ENCODE measurements around the gene GOLGA5. TPM values are rescaled to one million over a fixed set of nuclear protein-coding genes. Genes with fewer than 3 reads are reported as not detected.
A peak's percentile ranks its signal among the peaks of the same experiment; 100 is the strongest.
"Not testable (repeated sequence)": the region's sequence is repeated elsewhere in the genome, so short reads cannot be mapped to it uniquely, and the experiment has no call there.

GOLGA5 gene
- total RNA-seq, 1 donor from 2014 or later = 51.9 TPM

- TF ChIP-seq, protein P1, sequence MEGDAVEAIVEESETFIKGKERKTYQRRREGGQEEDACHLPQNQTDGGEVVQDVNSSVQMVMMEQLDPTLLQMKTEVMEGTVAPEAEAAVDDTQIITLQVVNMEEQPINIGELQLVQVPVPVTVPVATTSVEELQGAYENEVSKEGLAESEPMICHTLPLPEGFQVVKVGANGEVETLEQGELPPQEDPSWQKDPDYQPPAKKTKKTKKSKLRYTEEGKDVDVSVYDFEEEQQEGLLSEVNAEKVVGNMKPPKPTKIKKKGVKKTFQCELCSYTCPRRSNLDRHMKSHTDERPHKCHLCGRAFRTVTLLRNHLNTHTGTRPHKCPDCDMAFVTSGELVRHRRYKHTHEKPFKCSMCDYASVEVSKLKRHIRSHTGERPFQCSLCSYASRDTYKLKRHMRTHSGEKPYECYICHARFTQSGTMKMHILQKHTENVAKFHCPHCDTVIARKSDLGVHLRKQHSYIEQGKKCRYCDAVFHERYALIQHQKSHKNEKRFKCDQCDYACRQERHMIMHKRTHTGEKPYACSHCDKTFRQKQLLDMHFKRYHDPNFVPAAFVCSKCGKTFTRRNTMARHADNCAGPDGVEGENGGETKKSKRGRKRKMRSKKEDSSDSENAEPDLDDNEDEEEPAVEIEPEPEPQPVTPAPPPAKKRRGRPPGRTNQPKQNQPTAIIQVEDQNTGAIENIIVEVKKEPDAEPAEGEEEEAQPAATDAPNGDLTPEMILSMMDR (IDR thresholded peaks at IDR 0.05) = no peak
- H3K27ac Mint-ChIP-seq (ENCODE audit: unreplicated experiment) = peak overlapping the region; percentile 11
- H3K9me3 Mint-ChIP-seq (ENCODE audit: low read depth) = peaks cover 16% of the 10 kb centered on the region
- H3K27me3 Mint-ChIP-seq (ENCODE audit: low read depth) = peaks cover 20% of the 10 kb centered on the region
- no peak for DNase-seq (ENCODE audit: low spot score)
- H3K36me3 Mint-ChIP-seq (ENCODE audit: low read depth) = peaks cover 6% of the 10 kb centered on the region
- H3K4me1 Mint-ChIP-seq (ENCODE audit: low read depth) = no peaks in the 10 kb centered on the region
- H3K4me3 Mint-ChIP-seq (ENCODE audit: unreplicated experiment) = no peak overlapping the region
These were observed 56.4 kb downstream of the GOLGA5 start for GRCh38 chr14:92850492-92850891.

DNA sequence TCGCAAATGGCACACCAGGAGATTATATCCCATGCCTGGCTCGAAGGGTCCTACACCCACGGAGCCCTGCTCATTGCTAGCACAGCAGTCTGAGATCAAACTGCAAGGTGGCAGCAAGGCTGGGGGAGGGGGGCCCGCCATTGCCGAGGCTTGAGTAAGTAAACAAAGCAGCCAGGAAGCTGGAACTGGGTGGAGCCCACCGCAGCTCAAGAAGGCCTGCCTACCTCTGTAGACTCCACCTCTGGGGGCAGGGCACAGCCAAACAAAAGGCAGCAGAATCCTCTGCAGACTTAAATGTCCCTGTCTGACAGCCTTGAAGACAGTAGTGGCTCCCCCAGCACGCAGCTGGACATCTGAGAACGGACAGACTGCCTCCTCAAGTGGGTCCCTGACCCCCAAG lies 59.0 kb downstream of the GOLGA5 start:
- H3K4me1 Mint-ChIP-seq (ENCODE audit: low read depth); DNase-seq (ENCODE audit: low spot score); H3K27ac Mint-ChIP-seq (ENCODE audit: unreplicated experiment); H3K36me3 Mint-ChIP-seq (ENCODE audit: low read depth); H3K4me3 Mint-ChIP-seq (ENCODE audit: unreplicated experiment): not testable (repeated sequence)
- Mint-ChIP-seq H3K27me3 (ENCODE audit: low read depth) (peaks cover 25% of the 10 kb centered on the region), H3K9me3 (ENCODE audit: low read depth) (peaks cover 13% of the 10 kb centered on the region)

DNA sequence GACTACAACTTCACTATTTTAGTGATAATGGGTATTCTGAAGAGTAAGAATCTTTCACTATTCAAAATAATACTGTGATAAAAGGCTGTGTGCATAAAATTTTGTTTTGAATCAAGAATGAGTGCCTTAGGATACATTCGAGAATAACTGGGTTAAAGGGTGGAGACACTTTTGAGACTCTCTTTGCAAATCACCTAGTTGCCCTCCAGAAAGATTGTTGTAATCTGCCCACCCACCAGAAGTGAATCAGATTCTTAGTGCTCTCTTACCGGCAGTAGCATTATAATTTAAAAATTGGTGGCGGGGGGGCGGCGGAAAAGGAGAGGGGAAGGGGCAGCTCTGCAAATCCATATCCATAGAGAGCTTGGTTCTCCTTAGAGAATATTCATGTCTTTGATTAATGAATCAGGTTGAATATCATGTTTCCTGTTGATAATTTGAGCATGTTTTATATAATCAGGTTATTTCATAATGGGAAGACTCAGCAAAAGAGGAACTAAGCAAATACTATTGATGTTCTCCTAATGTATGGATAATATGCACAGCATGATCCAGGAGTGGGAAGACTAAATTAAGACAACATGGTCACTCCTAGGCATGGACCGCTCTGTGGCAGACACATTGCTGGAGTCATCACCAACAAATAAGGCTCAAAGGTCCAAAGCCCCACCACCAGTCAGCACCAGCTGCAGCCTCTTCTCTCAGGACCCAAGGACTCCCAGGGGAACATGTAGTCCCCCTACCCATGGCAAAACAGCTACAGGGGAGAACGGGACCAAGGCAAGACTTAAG lies 66.1 kb downstream of the GOLGA5 start:
- Mint-ChIP-seq H3K4me1 (ENCODE audit: low read depth) (no peaks in the 10 kb centered on the region), H3K9me3 (ENCODE audit: low read depth) (no peaks in the 10 kb centered on the region), H3K36me3 (ENCODE audit: low read depth) (peaks cover 3% of the 10 kb centered on the region), H3K27ac (ENCODE audit: unreplicated experiment) (no peak overlapping the region), H3K4me3 (ENCODE audit: unreplicated experiment) (no peak overlapping the region), H3K27me3 (ENCODE audit: low read depth) (peaks cover 20% of the 10 kb centered on the region)
- DNase-seq (ENCODE audit: low spot score) = no peak
- TF ChIP-seq, protein P1 (IDR thresholded peaks at IDR 0.05) = no peak

GRCh38 chr14:92861856-92862745 lies 68.0 kb downstream of the GOLGA5 start:
- Mint-ChIP-seq H3K4me3 (ENCODE audit: unreplicated experiment) (no peak overlapping the region), H3K4me1 (ENCODE audit: low read depth) (no peaks in the 10 kb centered on the region), H3K9me3 (ENCODE audit: low read depth) (peaks cover 5% of the 10 kb centered on the region), H3K27ac (ENCODE audit: unreplicated experiment) (no peak overlapping the region), H3K27me3 (ENCODE audit: low read depth) (peaks cover 18% of the 10 kb centered on the region), H3K36me3 (ENCODE audit: low read depth) (no peaks in the 10 kb centered on the region)
- DNase-seq (ENCODE audit: low spot score) = no peak
- TF ChIP-seq, protein P1 (IDR thresholded peaks at IDR 0.05) = no peak

DNA sequence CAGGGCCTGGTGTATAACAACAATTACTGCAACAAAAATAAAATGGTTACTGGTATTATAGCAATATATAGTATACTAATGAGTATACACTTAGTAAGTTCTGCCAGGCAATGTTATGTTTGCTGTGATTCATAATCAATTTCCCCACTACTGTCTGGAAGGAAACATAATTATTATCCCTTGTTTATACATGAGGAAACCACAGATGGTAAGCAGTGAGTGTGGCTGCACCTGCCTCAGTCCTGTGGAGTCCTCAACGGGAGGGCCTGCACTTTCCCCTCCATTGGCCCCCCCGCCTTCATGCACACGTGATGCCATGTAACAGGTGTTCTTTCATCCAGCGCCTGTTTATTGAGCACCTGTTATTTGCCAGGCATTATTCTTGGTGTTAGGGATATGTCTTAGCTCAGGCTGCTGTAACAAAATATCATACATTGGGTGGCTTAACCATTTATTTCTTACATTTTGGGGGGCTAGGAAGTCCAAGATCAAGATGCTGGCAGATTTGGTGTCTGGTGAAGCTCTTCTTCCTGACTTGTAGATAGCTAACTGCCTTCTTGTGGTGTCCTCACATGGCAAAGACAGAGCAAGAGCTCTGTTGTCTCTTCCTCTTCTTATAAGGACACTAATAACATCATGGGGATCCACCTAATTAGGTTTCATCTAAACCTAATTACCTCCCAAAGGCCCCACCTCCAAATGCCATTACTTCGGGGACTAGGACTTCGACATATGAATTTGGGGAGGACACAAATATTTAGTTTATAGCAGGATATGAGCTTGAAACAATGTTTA lies 69.4 kb downstream of the GOLGA5 start:
- peaks cover 5% of the 10 kb centered on the region for H3K9me3 Mint-ChIP-seq (ENCODE audit: low read depth)
- TF ChIP-seq, protein P1 (IDR thresholded peaks at IDR 0.05) = no peak
- peaks cover 27% of the 10 kb centered on the region for H3K27me3 Mint-ChIP-seq (ENCODE audit: low read depth)
- H3K36me3 Mint-ChIP-seq (ENCODE audit: low read depth) = no peaks in the 10 kb centered on the region
- no peak for DNase-seq (ENCODE audit: low spot score)
- no peak overlapping the region for H3K27ac Mint-ChIP-seq (ENCODE audit: unreplicated experiment)
- no peaks in the 10 kb centered on the region for H3K4me1 Mint-ChIP-seq (ENCODE audit: low read depth)
- H3K4me3 Mint-ChIP-seq (ENCODE audit: unreplicated experiment) = no peak overlapping the region
